H1 (cell line): ENCODE measurements around the gene NUBP2.

Experiments
- TAF1 ChIP-seq: IDR thresholded peaks from 2 replicates; pipeline ENCODE4 v1.6.1; 2011; ENCODE audit warnings: mild to moderate bottlenecking, low read depth, low read length
- TF ChIP-seq, protein P1 (sequence below), 3 experiments: IDR thresholded peaks; 1 replicate in 2 of 3; 2 replicates in 1 of 3; pipeline versions ENCODE4 v1.5.1 to v1.6.1; 2011; ENCODE audit warnings: low read length in 3 of 3, mild to moderate bottlenecking in 3 of 3, inconsistent platforms in 2 of 3, low read depth in 1 of 3, moderate library complexity in 1 of 3; ENCODE audit not compliant: insufficient read depth in 1 of 3; ENCODE audit errors: control extremely low read depth in 1 of 3

DNA sequence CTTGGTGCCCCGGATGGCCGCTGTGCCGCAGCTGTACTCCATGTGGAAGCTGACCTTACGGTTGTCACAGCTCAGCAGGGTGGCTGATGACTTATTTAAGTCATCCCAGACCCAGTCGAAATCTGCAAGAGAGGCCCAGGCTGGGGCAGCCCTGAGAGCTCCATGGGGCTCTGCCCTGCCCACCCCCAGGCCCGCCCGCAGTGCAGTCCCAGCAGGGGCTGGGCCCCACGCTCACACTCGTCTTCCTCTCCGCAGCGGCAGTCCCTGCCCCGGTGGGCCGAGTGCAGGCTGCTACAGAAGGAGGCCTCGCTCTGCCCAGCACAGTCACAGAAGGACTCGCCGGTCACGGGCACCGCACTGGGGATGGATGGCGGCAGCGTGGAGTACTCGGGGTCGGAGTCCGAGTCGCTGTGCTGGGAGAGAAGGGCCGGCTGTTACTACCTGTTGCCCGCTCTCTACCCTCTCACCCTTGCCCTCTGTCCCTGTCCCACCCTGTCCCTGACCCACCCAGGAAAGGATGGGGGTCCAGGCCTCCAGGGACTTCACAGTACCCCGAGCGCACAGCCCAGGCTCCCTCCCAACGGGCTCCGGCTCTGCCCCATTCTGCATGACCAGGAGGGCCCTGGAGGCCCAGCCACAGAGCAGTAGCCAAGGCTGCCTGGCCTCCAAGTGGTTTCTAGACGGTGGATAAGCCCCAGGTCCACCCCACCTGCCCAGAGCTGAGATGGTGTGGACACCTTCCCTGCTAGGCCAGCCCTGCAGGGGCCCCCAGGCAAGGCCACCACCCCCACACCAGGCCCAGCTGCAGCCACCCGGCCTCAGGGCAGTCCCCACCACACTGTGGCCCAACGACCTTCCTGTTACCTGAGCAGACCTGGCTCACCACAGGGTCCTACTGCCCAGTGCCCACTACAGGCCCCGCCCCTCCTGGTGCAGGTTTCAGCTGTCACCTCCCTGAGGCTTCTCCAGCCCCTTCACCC, 4.3 kb upstream of the NUBP2 start:
- TF ChIP-seq, protein P1, sequence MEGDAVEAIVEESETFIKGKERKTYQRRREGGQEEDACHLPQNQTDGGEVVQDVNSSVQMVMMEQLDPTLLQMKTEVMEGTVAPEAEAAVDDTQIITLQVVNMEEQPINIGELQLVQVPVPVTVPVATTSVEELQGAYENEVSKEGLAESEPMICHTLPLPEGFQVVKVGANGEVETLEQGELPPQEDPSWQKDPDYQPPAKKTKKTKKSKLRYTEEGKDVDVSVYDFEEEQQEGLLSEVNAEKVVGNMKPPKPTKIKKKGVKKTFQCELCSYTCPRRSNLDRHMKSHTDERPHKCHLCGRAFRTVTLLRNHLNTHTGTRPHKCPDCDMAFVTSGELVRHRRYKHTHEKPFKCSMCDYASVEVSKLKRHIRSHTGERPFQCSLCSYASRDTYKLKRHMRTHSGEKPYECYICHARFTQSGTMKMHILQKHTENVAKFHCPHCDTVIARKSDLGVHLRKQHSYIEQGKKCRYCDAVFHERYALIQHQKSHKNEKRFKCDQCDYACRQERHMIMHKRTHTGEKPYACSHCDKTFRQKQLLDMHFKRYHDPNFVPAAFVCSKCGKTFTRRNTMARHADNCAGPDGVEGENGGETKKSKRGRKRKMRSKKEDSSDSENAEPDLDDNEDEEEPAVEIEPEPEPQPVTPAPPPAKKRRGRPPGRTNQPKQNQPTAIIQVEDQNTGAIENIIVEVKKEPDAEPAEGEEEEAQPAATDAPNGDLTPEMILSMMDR (IDR thresholded peaks at IDR 0.05; ENCODE audit: control extremely low read depth in 1 of 3, insufficient read depth in 1 of 3, low read depth in 1 of 3, low read length in 3 of 3): no peak
- TF ChIP-seq TAF1: no peak
